Measurements from ENCODE around the gene CXCL17. TPM values are rescaled to one million over a fixed set of nuclear protein-coding genes. Genes with fewer than 3 reads are reported as not detected.

The CXCL17 gene
- total RNA-seq, 3 donors from 2014 or later, result not detected

- H3K4me1 ChIP-seq (ENCODE audit: low read depth), result no peaks in the 10 kb centered on the region
- H3K9me3 ChIP-seq, result no peaks in the 10 kb centered on the region
- ATAC-seq, result no peak
- intact Hi-C loops (cut with DNase I, micrococcal nuclease), result no loop called here
- no peak for TF ChIP-seq CTCF (IDR thresholded peaks at IDR 0.05)
- no peaks in the 10 kb centered on the region for H3K36me3 ChIP-seq (ENCODE audit: low read depth)
- DNase-seq, result no peak
- H3K4me3 ChIP-seq, result no peak overlapping the region
Measured at GRCh38 chr19:42407816-42408175, 35.0 kb downstream of the CXCL17 start.

GRCh38 chr19:42407085-42407815 lies 35.5 kb downstream of the CXCL17 start:
- no peak for ATAC-seq
- intact Hi-C loops (cut with DNase I, micrococcal nuclease), result no loop called here
- H3K4me3 ChIP-seq, result no peak overlapping the region
- no peak for DNase-seq
- H3K4me1 ChIP-seq (ENCODE audit: low read depth), result no peaks in the 10 kb centered on the region
- no peak for TF ChIP-seq CTCF (IDR thresholded peaks at IDR 0.05)
- no peaks in the 10 kb centered on the region for H3K36me3 ChIP-seq (ENCODE audit: low read depth)
- no peaks in the 10 kb centered on the region for H3K9me3 ChIP-seq

GRCh38 chr19:42406111-42406510 lies 36.6 kb downstream of the CXCL17 start:
- H3K4me1 ChIP-seq (ENCODE audit: low read depth), result peaks cover 3% of the 10 kb centered on the region
- H3K36me3 ChIP-seq (ENCODE audit: low read depth), result no peaks in the 10 kb centered on the region
- H3K9me3 ChIP-seq, result no peaks in the 10 kb centered on the region
- no peak for DNase-seq
- no peak for TF ChIP-seq CTCF (IDR thresholded peaks at IDR 0.05)
- no peak for ATAC-seq
- no peak overlapping the region for H3K4me3 ChIP-seq
- intact Hi-C loops (cut with DNase I, micrococcal nuclease), result no loop called here

- no peak for ATAC-seq
- no peak for DNase-seq
- TF ChIP-seq CTCF (IDR thresholded peaks at IDR 0.05), result no peak
- Histone ChIP-seq H3K4me3 (no peak overlapping the region), H3K36me3 (ENCODE audit: low read depth) (no peaks in the 10 kb centered on the region), H3K9me3 (no peaks in the 10 kb centered on the region), H3K4me1 (ENCODE audit: low read depth) (peaks cover 7% of the 10 kb centered on the region)
- intact Hi-C loops (cut with DNase I, micrococcal nuclease), result no loop called here
Measured at GRCh38 chr19:42403586-42403985, 39.2 kb downstream of the CXCL17 start.

GRCh38 chr19:42402376-42403116 lies 40.2 kb downstream of the CXCL17 start:
- Histone ChIP-seq H3K36me3 (ENCODE audit: low read depth) (no peaks in the 10 kb centered on the region), H3K4me3 (no peak overlapping the region), H3K9me3 (no peaks in the 10 kb centered on the region), H3K4me1 (ENCODE audit: low read depth) (peaks cover 10% of the 10 kb centered on the region)
- TF ChIP-seq CTCF (IDR thresholded peaks at IDR 0.05), result no peak
- DNase-seq, result peak in 1 of 3 donors; percentile 63
- ATAC-seq, result no peak
- intact Hi-C loops (cut with DNase I, micrococcal nuclease), result no loop called here
